IMR-90 (cell line): ENCODE data around the gene EFCAB3. TPM values are rescaled to one million over a fixed set of nuclear protein-coding genes. Genes with fewer than 3 reads are reported as not detected.

Experiments used
- ATAC-seq: fragments of 200-7000 bp; cut with Tn5 transposase; 2 replicates; pipeline ENCODE4 v1.9.1; 2020; ENCODE audit warnings: low read depth, mild to moderate bottlenecking, moderate library complexity
- BruUV-seq: library from RNA; stranded (reverse); fragments of 400-500 nt; replicated peaks from 2 replicates; lab custom pipeline; 2021; lab: Mats Ljungman, UMichigan
- CTCF ChIA-PET: fragments of 300-600 bp; formaldehyde crosslinking; extraction: SDS; loops from one replicate; lab custom pipeline; 2021; ENCODE audit warnings: antibody characterized with exemption; lab: Yijun Ruan, JAX
- POLR2A ChIA-PET: fragments of 300-600 bp; sonication (Branson Sonifier 250); formaldehyde crosslinking; loops from one replicate; lab custom pipeline; 2022; ENCODE audit warnings: antibody characterized with exemption; ENCODE audit not compliant: unreplicated experiment; lab: Charles Lee
- DNase-seq: peaks from one replicate; pipeline ENCODE4 v3.0.0; 2013
- H2AFZ ChIP-seq: replicated peaks from 2 replicates; pipeline ENCODE3; 2013; ENCODE audit warnings: low read length, mild to moderate bottlenecking; ENCODE audit not compliant: poor library complexity
- H2AK5ac ChIP-seq: 2 replicates; pipeline ENCODE4 v1.6.1; 2013; ENCODE audit warnings: low read depth, low read length, inconsistent platforms
- H2AK9ac ChIP-seq: replicated peaks from 2 replicates; pipeline ENCODE3; 2013; ENCODE audit warnings: mild to moderate bottlenecking, low read depth, low read length, moderate library complexity; ENCODE audit not compliant: poor library complexity
- H2BK120ac ChIP-seq: 2 replicates; pipeline ENCODE4 v1.6.1; 2013; ENCODE audit warnings: low read depth, low read length, inconsistent platforms
- H2BK15ac ChIP-seq: 3 replicates; pipeline ENCODE4 v1.6.1; 2013; ENCODE audit warnings: low read depth, low read length, inconsistent platforms
- H2BK20ac ChIP-seq: 2 replicates; pipeline ENCODE4 v1.6.1; 2013; ENCODE audit warnings: low read depth, mild to moderate bottlenecking, inconsistent platforms, low read length, moderate library complexity
- H2BK5ac ChIP-seq: 2 replicates; pipeline ENCODE4 v1.6.1; 2013; ENCODE audit warnings: mild to moderate bottlenecking, low read depth, low read length, inconsistent platforms; ENCODE audit not compliant: poor library complexity, severe bottlenecking
- H3K14ac ChIP-seq: replicated peaks from 2 replicates; pipeline ENCODE4 v1.6.1; 2013; ENCODE audit warnings: low read depth, low read length, inconsistent platforms
- H3K18ac ChIP-seq: 2 replicates; pipeline ENCODE4 v1.6.1; 2013; ENCODE audit warnings: low read depth, low read length, control low read depth
- H3K23ac ChIP-seq: 2 replicates; pipeline ENCODE4 v1.6.1; 2013; ENCODE audit warnings: low read depth, low read length, inconsistent platforms
- H3K27ac ChIP-seq: 2 replicates; pipeline ENCODE4 v1.5.1; 2013; ENCODE audit warnings: mild to moderate bottlenecking, control low read depth, low read length; ENCODE audit not compliant: insufficient read depth
- H3K27me3 ChIP-seq: 2 replicates; pipeline ENCODE4 v1.6.1; 2013; ENCODE audit warnings: low read length; ENCODE audit not compliant: control insufficient read depth, insufficient read depth
- H3K36me3 ChIP-seq: 2 replicates; pipeline ENCODE4 v1.6.1; 2013; ENCODE audit warnings: low read length, mixed read lengths; ENCODE audit not compliant: control insufficient read depth, insufficient read depth
- H3K4ac ChIP-seq: 2 replicates; pipeline ENCODE4 v1.6.1; 2013; ENCODE audit warnings: low read depth, low read length, inconsistent platforms
- H3K4me1 ChIP-seq: 2 replicates; pipeline ENCODE4 v1.6.1; 2013; ENCODE audit warnings: low read length, mixed read lengths; ENCODE audit not compliant: control insufficient read depth, insufficient read depth
- H3K4me2 ChIP-seq: 2 replicates; pipeline ENCODE4 v1.6.1; 2013; ENCODE audit warnings: low read depth, mild to moderate bottlenecking, control low read depth, low read length, moderate library complexity
- H3K4me3 ChIP-seq: 2 replicates; pipeline ENCODE4 v1.5.1; 2013; ENCODE audit warnings: low read depth, mild to moderate bottlenecking, control low read depth, low read length, moderate library complexity; ENCODE audit not compliant: insufficient read depth
- H3K56ac ChIP-seq: 2 replicates; pipeline ENCODE4 v1.6.1; 2013; ENCODE audit warnings: low read length, inconsistent platforms; ENCODE audit not compliant: insufficient read depth; ENCODE audit errors: extremely low read depth
- H3K79me1 ChIP-seq, 2 experiments: 2 replicates each; pipeline ENCODE4 v1.6.1; 2013; ENCODE audit warnings: low read length in 2 of 2, inconsistent platforms in 1 of 2, low read depth in 1 of 2
- H3K9ac ChIP-seq: 2 replicates; pipeline ENCODE4 v1.6.1; 2013; ENCODE audit warnings: low read depth, low read length, control low read depth
- H3K9me1 ChIP-seq: 2 replicates; pipeline ENCODE4 v1.6.1; 2013; ENCODE audit warnings: low read length, inconsistent platforms; ENCODE audit not compliant: insufficient read depth
- H3K9me3 ChIP-seq: 2 replicates; pipeline ENCODE4 v1.6.1; 2013; ENCODE audit warnings: low read length; ENCODE audit not compliant: control insufficient read depth, insufficient read depth
- H4K20me1 ChIP-seq: 2 replicates; pipeline ENCODE4 v1.6.1; 2013; ENCODE audit warnings: low read length, inconsistent platforms; ENCODE audit not compliant: insufficient read depth
- H4K5ac ChIP-seq: 2 replicates; pipeline ENCODE4 v1.6.1; 2013; ENCODE audit warnings: mild to moderate bottlenecking, low read depth, low read length, control low read depth
- H4K8ac ChIP-seq, 2 experiments: 2 replicates each; pipeline ENCODE4 v1.6.1; 2013; ENCODE audit warnings: low read depth in 2 of 2, low read length in 2 of 2, control low read depth in 1 of 2, inconsistent platforms in 1 of 2
- H4K91ac ChIP-seq: 2 replicates; pipeline ENCODE4 v1.6.1; 2013; ENCODE audit warnings: low read depth, low read length, inconsistent platforms; ENCODE audit not compliant: insufficient read depth
- BHLHE40 ChIP-seq: fragments of 150-350 bp; IDR thresholded peaks from 2 replicates; pipeline ENCODE4 v1.6.1; 2016; ENCODE audit warnings: mild to moderate bottlenecking, low read depth, low read length
- CEBPB ChIP-seq: IDR thresholded peaks from 2 replicates; pipeline ENCODE4 v1.6.1; 2012; ENCODE audit warnings: low read depth, low read length, improper control_type of control experiment
- CHD1 ChIP-seq: IDR thresholded peaks from 2 replicates; pipeline ENCODE4 v1.6.1; 2012; ENCODE audit warnings: low read depth, low read length, improper control_type of control experiment
- CTCF ChIP-seq: conservative IDR thresholded peaks from 2 replicates; pipeline ENCODE4 v1.5.1; 2012; ENCODE audit warnings: mild to moderate bottlenecking, low read depth, low read length, improper control_type of control experiment
- ELK1 ChIP-seq: fragments of 150-350 bp; IDR thresholded peaks from 2 replicates; pipeline ENCODE4 v1.6.1; 2016; ENCODE audit warnings: low read depth, mild to moderate bottlenecking, low read length, moderate library complexity, borderline replicate concordance
- FOS ChIP-seq: fragments of 150-350 bp; IDR thresholded peaks from 2 replicates; pipeline ENCODE4 v1.6.1; 2016; ENCODE audit warnings: low read depth, low read length
- MAFK ChIP-seq: IDR thresholded peaks from 2 replicates; pipeline ENCODE4 v1.6.1; 2012; ENCODE audit warnings: low read depth, low read length, improper control_type of control experiment
- MAZ ChIP-seq: IDR thresholded peaks from 2 replicates; pipeline ENCODE4 v1.6.1; 2012; ENCODE audit warnings: low read depth, mild to moderate bottlenecking, low read length, improper control_type of control experiment, moderate library complexity, borderline replicate concordance
- MXI1 ChIP-seq: IDR thresholded peaks from 2 replicates; pipeline ENCODE4 v1.6.1; 2012; ENCODE audit warnings: low read depth, mild to moderate bottlenecking, low read length, moderate library complexity, borderline replicate concordance
- NFE2L2 ChIP-seq: fragments of 150-350 bp; IDR thresholded peaks from 2 replicates; pipeline ENCODE4 v1.6.1; 2016; ENCODE audit warnings: low read depth, mild to moderate bottlenecking, low read length
- POLR2A ChIP-seq: IDR thresholded peaks from 2 replicates; pipeline ENCODE4 v1.6.1; 2012; ENCODE audit warnings: mild to moderate bottlenecking, low read depth, low read length
- RAD21 ChIP-seq: IDR thresholded peaks from 2 replicates; pipeline ENCODE4 v1.6.1; 2012; ENCODE audit warnings: low read length, improper control_type of control experiment
- RCOR1 ChIP-seq: IDR thresholded peaks from 2 replicates; pipeline ENCODE4 v1.6.1; 2012; ENCODE audit warnings: mild to moderate bottlenecking, low read length, improper control_type of control experiment; ENCODE audit not compliant: insufficient replicate concordance
- RFX5 ChIP-seq: IDR thresholded peaks from 2 replicates; pipeline ENCODE4 v1.8.0; 2012; ENCODE audit warnings: low read depth, mild to moderate bottlenecking, low read length, moderate library complexity
- SMC3 ChIP-seq: fragments of 150-350 bp; IDR thresholded peaks from 2 replicates; pipeline ENCODE4 v1.6.1; 2016; ENCODE audit warnings: low read depth, mild to moderate bottlenecking, antibody characterized with exemption, low read length, moderate library complexity
- WGBS, 2 experiments: methylation state at CpG; one replicate each; pipeline versions ENCODE4 v1.1.5 to v1.1.7; 2013; ENCODE audit warnings: missing lambda C conversion rate in 2 of 2; ENCODE audit not compliant: insufficient read length in 1 of 2; ENCODE audit errors: extremely low coverage in 2 of 2; 5-methylcytosine and 5-hydroxymethylcytosine counted together
- dilution Hi-C: fragments of 300-500 bp; cut with HindIII; formaldehyde crosslinking; loops from one replicate; pipeline ENCODE4 v1.14.3; 2018; ENCODE audit warnings: low sequenced_read_pairs; ENCODE audit not compliant: unreplicated experiment
- in situ Hi-C: fragments of 300-500 bp; cut with MboI; formaldehyde crosslinking; loops from 3 replicates; pipeline ENCODE4 v1.14.3; 2019; ENCODE audit warnings: low sequenced_read_pairs, inconsistent platforms, mixed read lengths
- intact Hi-C: fragments of 100-400 bp; cut with micrococcal nuclease; formaldehyde crosslinking; loops from 2 replicates; pipeline ENCODE4 v1.10.0; 2022
- polyA plus RNA-seq, 3 experiments: library from polyadenylated mRNA; depleted of rRNA; stranded (reverse); fragments of >200 nt; gene quantifications; 2 replicates each; pipeline ENCODE4 v1.2.3, GENCODE V29; 2012; ENCODE audit warnings: low replicate concordance in 1 of 3
- total RNA-seq: library from RNA; depleted of rRNA; stranded (reverse); fragments of >200 nt; gene quantifications from 2 replicates; pipeline ENCODE4 v1.2.3, GENCODE V29; 2012

EFCAB3 gene
- total and polyA plus RNA-seq, 2 of the 4 experiments (the other 2 are of a cell fraction) = not detected

GRCh38 chr17:62388856-62389255 is 8.5 kb downstream of the EFCAB3 start:
- no peaks in the 10 kb centered on the region for H3K9me3 ChIP-seq
- H3K18ac ChIP-seq = no peak overlapping the region
- no peak overlapping the region for H4K8ac ChIP-seq
- H3K27me3 ChIP-seq = peaks cover 23% of the 10 kb centered on the region
- H2AK9ac ChIP-seq = no peak overlapping the region
- TF ChIP-seq MAZ (no peak), CEBPB (no peak), CHD1 (no peak), CTCF (no peak), SMC3 (no peak), FOS (no peak), POLR2A (no peak), ELK1 (no peak), RCOR1 (no peak), BHLHE40 (no peak), RFX5 (no peak), NFE2L2 (no peak), RAD21 (no peak), MAFK (no peak), MXI1 (no peak)
- H3K56ac ChIP-seq = no peak overlapping the region
- H2AK5ac ChIP-seq = no peak overlapping the region
- DNase-seq (no peak), ATAC-seq (no peak)
- no peak overlapping the region for H3K4me2 ChIP-seq
- H2BK20ac ChIP-seq = no peak overlapping the region
- ChIA-PET CTCF (interaction anchor here (0.5 kb wide), 1 partner anchor 285 kb away, joined by 3 read pairs; no protein-coding TSS in a partner anchor), POLR2A (no interaction called here)
- H2BK15ac ChIP-seq = no peak overlapping the region
- H3K23ac ChIP-seq = no peak overlapping the region
- H3K4me1 ChIP-seq = no peaks in the 10 kb centered on the region
- H3K4me3 ChIP-seq = no peak overlapping the region
- H3K9me1 ChIP-seq = no peaks in the 10 kb centered on the region
- no peaks in the 10 kb centered on the region for H3K79me1 ChIP-seq
- no peak overlapping the region for H4K91ac ChIP-seq
- H2AFZ ChIP-seq = no peak overlapping the region
- no peak overlapping the region for H2BK120ac ChIP-seq
- no peak overlapping the region for H3K27ac ChIP-seq
- dilution Hi-C loops = no loop called here
- H3K9ac ChIP-seq = no peak overlapping the region
- no peak overlapping the region for H4K5ac ChIP-seq
- no peak overlapping the region for H3K4ac ChIP-seq
- no peak overlapping the region for H3K14ac ChIP-seq
- intact Hi-C loops = no loop called here
- in situ Hi-C loops = no loop called here
- H4K20me1 ChIP-seq = no peaks in the 10 kb centered on the region
- BruUV-seq = no TSS peak
- no peaks in the 10 kb centered on the region for H3K36me3 ChIP-seq
- no peak overlapping the region for H2BK5ac ChIP-seq
- no CpG with 5 or more reads among the region's 1 CpG for WGBS, 2 experiments
